HK-2 (cell line): ENCODE results near the gene SARNP.
"Not testable (repeated sequence)": the region's sequence is repeated elsewhere in the genome, so short reads cannot be mapped to it uniquely, and the experiment has no call there.

ENCODE experiments used
- DNase-seq: peaks from one replicate; pipeline ENCODE4 v3.0.0-alpha.2; 2018; ENCODE audit not compliant: unreplicated experiment

The SARNP gene

GRCh38 chr12:55817345-55818139, at the start of gene SARNP, which contains the start of gene ORMDL2:
TSS of gene SARNP (minus strand) at chr12:55817724. CDS start at chr12:55817701, 23 bp downstream.
TSS of gene ORMDL2 (plus strand) at chr12:55818041. CDS start at chr12:55819000, 959 bp downstream.
- DNase-seq: peak; percentile 97

- DNase-seq: not testable (repeated sequence)
Observed at GRCh38 chr12:55866454-55867004, 49.0 kb upstream of the SARNP start.

GRCh38 chr12:55865327-55865726, 47.8 kb upstream of the SARNP start:
- DNase-seq: no peak

GRCh38 chr12:55862931-55863330, 45.4 kb upstream of the SARNP start:
- DNase-seq: not testable (repeated sequence)

- DNase-seq: no peak
Observed at GRCh38 chr12:55862286-55862685, 44.8 kb upstream of the SARNP start.

GRCh38 chr12:55861871-55862270, 44.3 kb upstream of the SARNP start:
- no peak for DNase-seq

- DNase-seq: no peak
Observed at GRCh38 chr12:55861396-55861795, 43.9 kb upstream of the SARNP start.

GRCh38 chr12:55852740-55853139, 35.2 kb upstream of the SARNP start:
- DNase-seq: no peak

- DNase-seq: no peak
Observed at GRCh38 chr12:55850893-55851292, 33.4 kb upstream of the SARNP start.

- DNase-seq: no peak
Observed at GRCh38 chr12:55850401-55850800, 32.9 kb upstream of the SARNP start.

- no peak for DNase-seq
Observed at GRCh38 chr12:55849616-55850343, 32.3 kb upstream of the SARNP start.

GRCh38 chr12:55847603-55848291, 30.2 kb upstream of the SARNP start:
- DNase-seq: no peak

- no peak for DNase-seq
Observed at GRCh38 chr12:55847033-55847432, 29.5 kb upstream of the SARNP start.

GRCh38 chr12:55845785-55846496, 28.4 kb upstream of the SARNP start:
- no peak for DNase-seq

- no peak for DNase-seq
Observed at GRCh38 chr12:55845361-55845760, 27.8 kb upstream of the SARNP start.

- DNase-seq: no peak
Observed at GRCh38 chr12:55844961-55845360, 27.4 kb upstream of the SARNP start.

GRCh38 chr12:55843431-55843830, 25.9 kb upstream of the SARNP start:
- DNase-seq: no peak

GRCh38 chr12:55842681-55843429, 25.3 kb upstream of the SARNP start, which contains the start of gene MMP19:
TSS of gene MMP19 (minus strand) at chr12:55842936. CDS start at chr12:55842830, 106 bp downstream.
- DNase-seq: no peak

GRCh38 chr12:55840581-55841351, 23.2 kb upstream of the SARNP start:
- no peak for DNase-seq
